ENCODE data around the gene HMGXB4.

Gene HMGXB4

DNA sequence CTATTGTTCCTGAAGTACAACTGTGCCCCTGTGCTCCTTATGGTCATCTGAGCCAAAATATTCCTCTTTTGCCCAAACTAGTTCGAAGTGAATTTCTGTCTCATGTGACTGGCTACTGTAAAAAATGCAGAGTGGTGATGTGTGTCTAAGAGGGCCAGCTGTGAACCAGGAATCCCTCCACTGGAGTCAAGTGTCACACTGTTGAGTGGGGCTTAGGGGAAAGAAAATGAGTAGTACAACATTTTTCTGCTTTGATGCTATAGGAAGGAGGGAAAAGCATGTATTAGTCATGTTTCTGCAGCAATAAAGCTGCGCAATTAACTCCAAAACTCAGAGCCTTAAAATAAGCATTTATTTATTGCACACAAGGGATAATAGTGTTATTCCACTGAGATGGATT is 39.8 kb upstream of the HMGXB4 start:
- H3K27ac ChIP-seq: no peak overlapping the region
- no peak for TF ChIP-seq CTCF (conservative IDR thresholded peaks at IDR 0.05)

DNA sequence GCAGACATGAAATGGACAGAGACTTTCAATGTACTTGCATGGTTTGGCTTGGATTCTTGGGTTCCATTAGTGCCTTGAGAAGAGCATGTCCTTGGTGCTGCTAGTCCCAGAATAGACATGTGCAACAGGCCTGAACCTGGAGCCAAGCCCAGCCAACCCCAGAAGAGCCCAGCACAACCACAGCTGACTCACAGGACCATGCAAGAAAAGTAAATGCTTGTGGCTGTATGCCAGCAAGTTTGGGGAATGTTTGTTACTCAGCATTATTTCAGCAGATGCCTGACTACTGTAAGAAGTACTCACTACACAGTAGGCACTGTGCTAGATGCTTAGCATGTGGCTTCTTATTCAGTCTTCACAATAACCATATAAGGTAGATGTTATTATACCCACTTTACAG is 39.2 kb upstream of the HMGXB4 start:
- no peak for TF ChIP-seq CTCF (conservative IDR thresholded peaks at IDR 0.05)
- H3K27ac ChIP-seq: no peak overlapping the region

- no peak overlapping the region for H3K27ac ChIP-seq
- no peak for TF ChIP-seq CTCF (conservative IDR thresholded peaks at IDR 0.05)
These were observed 38.3 kb upstream of the HMGXB4 start for GRCh38 chr22:35219012-35219411.

- no peak overlapping the region for H3K27ac ChIP-seq
- TF ChIP-seq CTCF (conservative IDR thresholded peaks at IDR 0.05): no peak
These were observed 37.1 kb upstream of the HMGXB4 start for GRCh38 chr22:35220221-35220620.

DNA sequence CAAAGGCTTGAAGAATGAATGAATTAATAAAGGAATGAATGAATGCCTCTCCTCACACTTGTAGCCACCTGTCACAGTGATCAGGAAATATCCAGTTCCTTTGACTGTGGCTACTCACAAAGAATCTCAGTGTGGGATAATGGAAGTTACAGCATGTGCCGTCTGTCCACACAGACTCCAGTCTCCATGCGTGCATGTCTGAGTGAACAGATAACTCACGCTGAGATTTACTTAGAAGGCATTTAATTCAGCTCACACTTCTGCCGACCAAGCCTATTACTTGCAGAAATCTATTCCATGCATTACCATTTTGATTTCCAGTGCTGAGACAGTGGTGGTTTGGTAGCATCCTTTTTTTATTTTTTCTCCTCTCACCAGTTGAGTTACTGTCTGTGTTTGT is 32.3 kb upstream of the HMGXB4 start:
- no peak for TF ChIP-seq CTCF (conservative IDR thresholded peaks at IDR 0.05)
- no peak overlapping the region for H3K27ac ChIP-seq

DNA sequence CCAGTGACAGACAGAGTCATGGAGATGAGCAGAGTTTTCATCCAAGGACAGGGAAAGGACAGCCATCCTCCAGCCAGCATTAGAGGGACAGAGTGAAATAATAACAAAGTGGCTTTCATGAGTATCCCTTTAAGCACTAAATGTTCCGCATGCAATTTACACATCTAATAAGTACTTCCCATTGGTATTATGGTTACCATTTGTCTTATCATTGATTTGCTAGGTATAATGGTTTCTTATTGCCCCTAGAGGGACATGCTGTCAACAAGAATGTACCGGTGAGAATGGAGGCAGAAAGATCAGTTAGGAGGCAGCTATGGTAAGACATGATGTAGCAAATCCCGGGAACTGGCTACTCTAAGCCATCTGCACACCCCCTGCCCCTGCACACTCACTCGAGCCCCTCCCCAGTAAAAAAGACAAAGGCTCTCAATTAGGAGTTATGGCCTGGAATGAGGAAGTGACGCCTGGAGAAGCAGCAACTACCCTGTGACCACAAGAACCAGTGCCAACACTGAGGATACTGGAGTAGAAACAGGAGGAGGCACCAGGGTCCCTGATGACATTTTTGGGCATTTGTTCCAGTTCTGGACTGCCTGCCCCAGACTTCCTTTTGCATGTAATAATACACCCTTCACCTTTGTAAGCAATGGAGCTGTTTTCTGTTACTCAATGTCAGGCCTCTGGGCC is 30.2 kb upstream of the HMGXB4 start:
- TF ChIP-seq CTCF (conservative IDR thresholded peaks at IDR 0.05): no peak
- no peak overlapping the region for H3K27ac ChIP-seq

GRCh38 chr22:35229865-35230264 is 27.4 kb upstream of the HMGXB4 start:
- H3K27ac ChIP-seq: no peak overlapping the region
- TF ChIP-seq CTCF (conservative IDR thresholded peaks at IDR 0.05): no peak
